H9 (cell line): ENCODE results near the gene TMEM178B. TPM values are rescaled to one million over a fixed set of nuclear protein-coding genes. Genes with fewer than 3 reads are reported as not detected.
"Not testable (repeated sequence)": the region's sequence is repeated elsewhere in the genome, so short reads cannot be mapped to it uniquely, and the experiment has no call there.

Experiments used
- DNase-seq: peaks from one replicate; pipeline ENCODE4 v3.0.0-alpha.2; 2017
- H2AFZ ChIP-seq: one replicate; pipeline ENCODE4 v1.6.1; 2013; ENCODE audit warnings: mild to moderate bottlenecking, low read length, control low read depth, moderate library complexity
- H2AK5ac ChIP-seq: 2 replicates; pipeline ENCODE4 v1.6.1; 2013; ENCODE audit warnings: low read length, control low read depth, mixed read lengths; ENCODE audit not compliant: insufficient read length
- H2BK120ac ChIP-seq: one replicate; pipeline ENCODE4 v1.6.1; 2013; ENCODE audit warnings: low read depth, mild to moderate bottlenecking, low read length, control low read depth, inconsistent platforms; ENCODE audit not compliant: poor library complexity, severe bottlenecking
- H2BK12ac ChIP-seq: 2 replicates; pipeline ENCODE4 v1.6.1; 2013; ENCODE audit warnings: low read length, control low read depth, mixed read lengths, low read depth; ENCODE audit not compliant: insufficient read length
- H2BK15ac ChIP-seq: 2 replicates; pipeline ENCODE4 v1.6.1; 2013; ENCODE audit warnings: low read depth, low read length, control low read depth
- H2BK20ac ChIP-seq: one replicate; pipeline ENCODE4 v1.6.1; 2013; ENCODE audit warnings: low read depth, mild to moderate bottlenecking, low read length, control low read depth, inconsistent platforms; ENCODE audit not compliant: poor library complexity, severe bottlenecking
- H2BK5ac ChIP-seq: 2 replicates; pipeline ENCODE4 v1.6.1; 2013; ENCODE audit warnings: low read length, control low read depth, mixed read lengths; ENCODE audit not compliant: insufficient read length
- H3K14ac ChIP-seq: 2 replicates; pipeline ENCODE4 v1.6.1; 2013; ENCODE audit warnings: low read length, control low read depth; ENCODE audit not compliant: insufficient read depth
- H3K18ac ChIP-seq: 2 replicates; pipeline ENCODE4 v1.6.1; 2013; ENCODE audit warnings: low read depth, mild to moderate bottlenecking, mixed read lengths, low read length, control low read depth; ENCODE audit not compliant: insufficient read length
- H3K23ac ChIP-seq: 2 replicates; pipeline ENCODE4 v1.6.1; 2013; ENCODE audit warnings: low read length, control low read depth, mixed read lengths, low read depth; ENCODE audit not compliant: insufficient read length
- H3K23me2 ChIP-seq: 2 replicates; pipeline ENCODE4 v1.6.1; 2013; ENCODE audit warnings: low read depth, mild to moderate bottlenecking, mixed read lengths, low read length, control low read depth; ENCODE audit not compliant: insufficient read length, poor library complexity, severe bottlenecking
- H3K27ac ChIP-seq: 2 replicates; pipeline ENCODE4 v1.5.1; 2013; ENCODE audit warnings: low read length, control low read depth, mixed read lengths, low read depth; ENCODE audit not compliant: insufficient read length
- H3K27me3 ChIP-seq: 2 replicates; pipeline ENCODE4 v1.6.1; 2013; ENCODE audit warnings: low read length, control low read depth, inconsistent platforms; ENCODE audit not compliant: insufficient read depth
- H3K4ac ChIP-seq: 2 replicates; pipeline ENCODE4 v1.6.1; 2013; ENCODE audit warnings: low read depth, mild to moderate bottlenecking, control low read depth, inconsistent platforms, low read length, moderate library complexity
- H3K4me1 ChIP-seq: 2 replicates; pipeline ENCODE4 v1.6.1; 2013; ENCODE audit warnings: low read length, control low read depth, inconsistent platforms; ENCODE audit not compliant: insufficient read depth
- H3K4me2 ChIP-seq: 2 replicates; pipeline ENCODE4 v1.6.1; 2013; ENCODE audit warnings: low read length, control low read depth, mixed read lengths; ENCODE audit not compliant: insufficient read length, insufficient read depth
- H3K56ac ChIP-seq: 2 replicates; pipeline ENCODE4 v1.6.1; 2013; ENCODE audit warnings: low read depth, mild to moderate bottlenecking, mixed read lengths, low read length, control low read depth; ENCODE audit not compliant: insufficient read length
- H3K79me1 ChIP-seq: 2 replicates; pipeline ENCODE4 v1.6.1; 2013; ENCODE audit warnings: low read depth, mild to moderate bottlenecking, moderate library complexity, low read length, control low read depth, inconsistent platforms; ENCODE audit not compliant: insufficient read depth, poor library complexity, severe bottlenecking
- H3K79me2 ChIP-seq: 2 replicates; pipeline ENCODE4 v1.6.1; 2013; ENCODE audit warnings: low read length, control low read depth, inconsistent platforms; ENCODE audit not compliant: insufficient read depth
- H3K9ac ChIP-seq: 2 replicates; pipeline ENCODE4 v1.6.1; 2013; ENCODE audit warnings: low read length, control low read depth, mixed read lengths; ENCODE audit not compliant: insufficient read length; ENCODE audit errors: extremely low read depth
- H3K9me3 ChIP-seq: one replicate; pipeline ENCODE4 v1.6.1; 2013; ENCODE audit warnings: low read depth, low read length, inconsistent platforms; ENCODE audit not compliant: control insufficient read depth
- H3T11ph ChIP-seq: one replicate; pipeline ENCODE4 v1.6.1; 2013; ENCODE audit warnings: mild to moderate bottlenecking, low read length, control low read depth, inconsistent platforms
- H4K20me1 ChIP-seq: one replicate; pipeline ENCODE4 v1.6.1; 2013; ENCODE audit not compliant: control insufficient read depth, insufficient read length, insufficient read depth
- H4K5ac ChIP-seq: 2 replicates; pipeline ENCODE4 v1.6.1; 2013; ENCODE audit warnings: low read depth, mild to moderate bottlenecking, mixed read lengths, low read length, control low read depth; ENCODE audit not compliant: insufficient read length
- H4K8ac ChIP-seq: replicated peaks from 2 replicates; pipeline ENCODE4 v1.6.1; 2013; ENCODE audit warnings: low read length, control low read depth, mixed read lengths, low read depth; ENCODE audit not compliant: insufficient read length
- H4K91ac ChIP-seq: 2 replicates; pipeline ENCODE4 v1.6.1; 2013; ENCODE audit warnings: low read depth, mild to moderate bottlenecking, moderate library complexity, mixed read lengths, low read length, control low read depth; ENCODE audit not compliant: insufficient read length
- H3K27ac Mint-ChIP-seq, 3 experiments: 2 replicates in 2 of 3; 3 replicates in 1 of 3; pipeline ENCODE4 v1.8.0; 2020 to 2021; ENCODE audit warnings: mixed read lengths in 3 of 3, mild to moderate bottlenecking in 1 of 3, moderate library complexity in 1 of 3
- H3K27me3 Mint-ChIP-seq: 2 replicates; pipeline ENCODE4 v1.8.0; 2021; ENCODE audit warnings: low read depth, mild to moderate bottlenecking, moderate library complexity, mixed read lengths
- H3K36me3 Mint-ChIP-seq, 3 experiments: 2 replicates in 2 of 3; 3 replicates in 1 of 3; pipeline ENCODE4 v1.8.0; 2020 to 2021; ENCODE audit warnings: low read depth in 3 of 3, mixed read lengths in 3 of 3; ENCODE audit not compliant: insufficient read depth in 1 of 3
- H3K4me1 Mint-ChIP-seq, 2 experiments: 2 replicates each; pipeline ENCODE4 v1.8.0; 2020; ENCODE audit warnings: mixed read lengths in 2 of 2
- H3K4me3 Mint-ChIP-seq, 2 experiments: 2 replicates in 1 of 2; 3 replicates in 1 of 2; pipeline ENCODE4 v1.8.0; 2020 to 2021; ENCODE audit warnings: mild to moderate bottlenecking in 2 of 2, mixed read lengths in 2 of 2, moderate library complexity in 1 of 2
- H3K9me3 Mint-ChIP-seq, 2 experiments: 2 replicates in 1 of 2; 3 replicates in 1 of 2; pipeline ENCODE4 v1.8.0; 2020; ENCODE audit warnings: mild to moderate bottlenecking in 2 of 2, mixed read lengths in 2 of 2, moderate library complexity in 1 of 2
- whole genome bisulfite sequencing: extraction: QIAGEN DNeasy Blood & Tissue Kit; methylation state at CpG from one replicate; pipeline ENCODE4 v1.1.7; 2013; ENCODE audit warnings: missing lambda C conversion rate, low lambda C conversion rate, mixed read lengths; ENCODE audit not compliant: insufficient read length; ENCODE audit errors: extremely low coverage; 5-methylcytosine and 5-hydroxymethylcytosine counted together
- total RNA-seq: library from RNA; stranded (reverse); gene quantifications from 2 replicates; pipeline ENCODE4 v1.2.1, GENCODE V29; 2021

TMEM178B gene
- total RNA-seq, 1 experiment from 2014 or later: 11.3 TPM

GRCh38 chr7:141175728-141176127, 101.9 kb downstream of the TMEM178B start:
- H3K14ac ChIP-seq, H3K56ac ChIP-seq, H3K4me3 Mint-ChIP-seq, H2BK120ac ChIP-seq, H4K5ac ChIP-seq, H3K36me3 Mint-ChIP-seq, H3K4me2 ChIP-seq, H2AFZ ChIP-seq, H3K4ac ChIP-seq, H3K18ac ChIP-seq, H3K27me3 Mint-ChIP-seq, H2AK5ac ChIP-seq, H3K27ac ChIP-seq, H4K8ac ChIP-seq, H2BK5ac ChIP-seq, H3K4me1 Mint-ChIP-seq, H3K9me3 ChIP-seq, H2BK12ac ChIP-seq, H3K9me3 Mint-ChIP-seq, H3K4me1 ChIP-seq, H4K91ac ChIP-seq, DNase-seq, H4K20me1 ChIP-seq, H3K27me3 ChIP-seq, H3K9ac ChIP-seq, H3K79me1 ChIP-seq, H3K79me2 ChIP-seq, H2BK20ac ChIP-seq, H3K23me2 ChIP-seq, H2BK15ac ChIP-seq, H3K23ac ChIP-seq, H3T11ph ChIP-seq: not testable (repeated sequence)
- H3K27ac Mint-ChIP-seq: 0 out of 7 replicates have a peak overlapping the region, but pooled peaks of 1 of the 3 experiments have one; percentile 31
- WGBS: no CpG with 5 or more reads among the region's 1 CpG

GRCh38 chr7:141177120-141177519, 103.3 kb downstream of the TMEM178B start:
- H3K14ac ChIP-seq, H2BK15ac ChIP-seq, H3K4me3 Mint-ChIP-seq, H3K27me3 ChIP-seq, H4K20me1 ChIP-seq, H2AFZ ChIP-seq, H3K9ac ChIP-seq, H3K36me3 Mint-ChIP-seq, H3K79me2 ChIP-seq, H3K27ac Mint-ChIP-seq, H3K9me3 ChIP-seq, H3K27ac ChIP-seq, H4K5ac ChIP-seq, H4K91ac ChIP-seq, H3K79me1 ChIP-seq, H2BK120ac ChIP-seq, H3K4me1 Mint-ChIP-seq, H3K4ac ChIP-seq, H3K4me2 ChIP-seq, H3K9me3 Mint-ChIP-seq, H3K18ac ChIP-seq, H2BK12ac ChIP-seq, H4K8ac ChIP-seq, H2BK5ac ChIP-seq, H3K23ac ChIP-seq, H3T11ph ChIP-seq, H2BK20ac ChIP-seq, H3K23me2 ChIP-seq, H2AK5ac ChIP-seq, H3K4me1 ChIP-seq, H3K56ac ChIP-seq, DNase-seq, H3K27me3 Mint-ChIP-seq: not testable (repeated sequence)
- WGBS: no CpG with 5 or more reads among the region's 5 CpGs
